Midbrain (tissue), 1 donor: ENCODE measurements around the gene CCN5.

Experiments
- DNase-seq: peaks from one replicate; lab custom pipeline; 2025; lab: John Stamatoyannopoulos, UW

Gene CCN5

GRCh38 chr20:44737116-44737515 lies 21.9 kb downstream of the CCN5 start:
- DNase-seq = no peak

DNA sequence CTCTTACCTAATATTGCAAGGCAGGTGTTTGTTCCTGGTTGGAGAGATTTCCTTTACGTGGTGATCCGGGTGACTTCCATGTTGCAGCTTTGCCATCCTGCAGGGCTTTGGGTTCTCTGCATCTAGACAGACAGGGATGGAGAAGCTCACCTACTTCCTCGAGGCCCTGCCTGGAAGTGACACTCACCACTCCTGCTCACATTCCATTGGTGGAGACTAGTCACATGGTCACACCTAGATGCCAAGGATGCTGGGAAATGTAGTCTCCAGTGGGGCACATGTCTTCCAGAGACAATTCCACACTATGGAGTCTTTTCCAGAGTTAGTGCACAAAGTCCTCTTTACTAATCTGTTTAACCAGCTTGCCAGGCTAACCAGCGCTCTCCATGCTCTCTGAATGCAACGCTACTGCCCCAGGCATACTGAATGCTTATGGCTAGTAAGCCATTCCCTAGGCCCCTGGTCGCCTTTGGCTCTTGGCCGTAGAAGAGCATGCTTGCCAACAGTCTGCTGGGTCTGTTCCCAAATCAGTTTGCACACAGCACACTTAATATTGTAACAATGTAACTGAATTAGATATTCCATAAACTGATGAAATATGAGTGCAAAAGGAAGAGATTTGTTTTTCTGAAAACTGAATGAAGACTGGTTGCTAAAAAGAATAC lies 23.8 kb downstream of the CCN5 start:
- DNase-seq = peak; percentile 80

- DNase-seq = no peak
These were observed 24.8 kb downstream of the CCN5 start for GRCh38 chr20:44739942-44740341.

GRCh38 chr20:44742304-44743079 lies 27.3 kb downstream of the CCN5 start:
- no peak for DNase-seq

- DNase-seq = no peak
These were observed 28.0 kb downstream of the CCN5 start for GRCh38 chr20:44743080-44743701.

- no peak for DNase-seq
These were observed 28.9 kb downstream of the CCN5 start for GRCh38 chr20:44743916-44744655.

DNA sequence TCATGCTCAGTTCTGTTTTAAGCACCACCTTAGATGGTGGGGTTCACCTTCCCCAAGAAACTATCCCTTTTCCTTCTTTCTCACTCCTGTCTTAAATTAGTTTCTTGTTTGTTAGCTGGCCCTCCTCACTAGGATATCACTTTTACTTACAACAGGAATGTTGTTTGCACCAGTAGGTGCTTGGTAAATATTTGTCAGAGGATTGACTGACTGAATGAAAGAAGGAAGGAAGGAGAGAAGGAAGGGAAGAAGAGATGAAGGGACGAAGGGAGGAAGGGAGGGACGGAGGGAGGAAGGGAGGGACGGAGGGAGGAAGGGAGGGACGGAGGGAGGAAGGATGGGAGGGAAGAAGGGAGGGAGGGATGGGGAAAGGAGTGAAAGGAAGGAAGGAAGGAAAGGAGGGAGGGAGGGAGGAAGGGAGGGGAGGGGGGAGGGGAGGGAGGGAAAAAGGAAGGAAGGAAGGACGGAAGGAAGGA lies 30.0 kb downstream of the CCN5 start:
- no peak for DNase-seq

GRCh38 chr20:44745598-44746366 lies 30.6 kb downstream of the CCN5 start, which contains the start of gene KCNK15:
KCNK15 (plus strand) TSS chr20:44745865; CDS start chr20:44745911, 46 bp downstream.
- no peak for DNase-seq

DNA sequence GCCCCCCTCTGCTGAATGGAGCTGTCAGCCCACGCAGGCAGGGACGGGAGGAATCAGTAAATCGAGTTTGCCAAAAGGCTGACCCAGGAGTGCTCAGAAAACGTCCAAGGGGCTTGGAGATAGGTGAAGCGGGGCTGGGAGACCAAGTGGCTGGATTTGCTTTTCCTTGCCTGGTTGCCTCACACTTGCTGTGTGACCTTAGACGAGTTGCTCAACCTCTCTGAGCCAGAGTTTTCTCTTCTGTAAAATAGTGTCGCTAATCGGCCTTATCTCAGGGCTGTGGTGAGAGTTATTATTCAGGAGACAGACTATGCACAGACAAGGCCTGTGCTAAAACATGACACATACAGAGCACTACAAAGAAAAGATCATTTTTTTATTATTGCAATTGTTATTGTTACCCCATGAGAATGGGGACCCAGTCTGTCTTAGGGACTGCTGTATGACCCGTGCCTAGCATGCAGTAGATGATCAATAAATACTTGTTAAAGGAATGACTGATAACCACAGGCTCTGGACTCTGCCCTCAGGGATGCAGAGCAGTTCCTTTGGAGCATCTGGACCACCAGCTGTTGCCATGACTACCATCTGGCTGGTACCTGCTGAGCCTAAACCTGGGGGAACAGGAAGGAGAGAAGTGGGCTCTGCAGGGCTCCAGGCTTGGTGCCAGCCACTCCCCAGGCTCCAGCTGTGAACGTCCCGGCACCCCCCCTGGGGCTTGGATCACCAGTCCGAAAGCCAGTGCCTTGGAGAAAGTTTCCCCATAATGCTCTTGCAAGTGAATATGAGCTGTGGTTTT lies 31.4 kb downstream of the CCN5 start:
- no peak for DNase-seq

DNA sequence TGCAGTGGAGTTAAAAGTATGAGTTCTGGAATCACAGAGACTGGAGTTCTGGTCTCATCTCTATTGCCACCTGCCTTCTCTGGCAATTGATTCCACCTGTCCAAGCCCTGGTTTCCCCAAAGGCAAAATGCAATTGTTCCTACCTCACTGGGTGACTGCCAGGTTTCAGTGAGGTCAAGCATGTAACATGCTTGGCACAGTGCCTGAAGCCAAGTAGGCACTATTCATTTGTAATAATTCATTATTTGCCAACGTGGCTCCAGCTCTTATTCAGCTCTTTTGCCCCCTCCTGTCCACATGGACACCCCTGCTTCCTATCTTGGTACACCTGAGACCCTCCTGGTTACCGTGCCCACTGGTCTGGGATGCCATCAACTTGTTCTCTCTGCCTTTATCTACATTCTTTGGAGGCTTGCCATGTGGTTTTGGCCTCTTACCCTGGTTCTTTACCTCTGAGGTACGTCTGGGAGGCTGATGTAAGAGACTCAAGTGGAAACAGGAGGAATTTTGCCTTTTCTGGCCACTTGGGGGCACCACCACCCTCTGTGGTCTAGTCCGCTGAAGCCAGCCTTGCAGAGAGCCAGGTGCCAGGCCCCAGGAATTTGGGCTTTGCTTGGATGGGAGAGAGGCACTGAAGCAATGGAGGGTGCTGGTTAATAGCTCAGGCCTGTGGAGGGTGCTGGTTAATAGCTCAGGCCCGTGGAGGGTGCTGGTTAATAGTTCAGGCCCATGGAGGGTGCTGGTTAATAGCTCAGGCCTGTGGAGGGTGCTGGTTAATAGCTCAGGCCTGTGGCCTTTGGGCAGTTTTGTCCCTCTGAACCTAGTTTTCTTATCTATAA lies 32.2 kb downstream of the CCN5 start:
- DNase-seq = peak; percentile 62

DNA sequence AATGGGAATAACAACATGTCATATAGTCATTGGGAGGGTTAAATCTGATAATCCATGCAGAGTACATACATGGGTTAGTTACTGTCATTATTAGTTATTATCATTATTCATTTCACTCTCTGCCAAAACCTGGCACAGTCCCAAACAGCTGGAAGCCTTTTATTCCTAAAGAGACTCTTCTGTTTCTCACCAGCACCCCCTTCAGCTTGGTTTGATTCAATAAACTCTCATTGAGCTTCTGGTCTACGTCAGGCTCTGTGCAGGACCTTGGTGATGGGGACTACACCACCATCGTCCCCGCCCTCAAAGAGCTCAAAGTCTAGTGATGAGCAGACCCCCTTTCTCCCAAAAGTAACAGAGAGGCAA lies 32.8 kb downstream of the CCN5 start:
- peak; percentile 2 for DNase-seq

DNA sequence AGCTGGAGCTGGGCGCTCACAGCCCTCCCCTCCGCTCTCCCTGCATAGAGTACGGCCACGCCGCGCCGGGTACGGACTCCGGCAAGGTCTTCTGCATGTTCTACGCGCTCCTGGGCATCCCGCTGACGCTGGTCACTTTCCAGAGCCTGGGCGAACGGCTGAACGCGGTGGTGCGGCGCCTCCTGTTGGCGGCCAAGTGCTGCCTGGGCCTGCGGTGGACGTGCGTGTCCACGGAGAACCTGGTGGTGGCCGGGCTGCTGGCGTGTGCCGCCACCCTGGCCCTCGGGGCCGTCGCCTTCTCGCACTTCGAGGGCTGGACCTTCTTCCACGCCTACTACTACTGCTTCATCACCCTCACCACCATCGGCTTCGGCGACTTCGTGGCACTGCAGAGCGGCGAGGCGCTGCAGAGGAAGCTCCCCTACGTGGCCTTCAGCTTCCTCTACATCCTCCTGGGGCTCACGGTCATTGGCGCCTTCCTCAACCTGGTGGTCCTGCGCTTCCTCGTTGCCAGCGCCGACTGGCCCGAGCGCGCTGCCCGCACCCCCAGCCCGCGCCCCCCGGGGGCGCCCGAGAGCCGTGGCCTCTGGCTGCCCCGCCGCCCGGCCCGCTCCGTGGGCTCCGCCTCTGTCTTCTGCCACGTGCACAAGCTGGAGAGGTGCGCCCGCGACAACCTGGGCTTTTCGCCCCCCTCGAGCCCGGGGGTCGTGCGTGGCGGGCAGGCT lies 35.1 kb downstream of the CCN5 start:
- DNase-seq = no peak

- DNase-seq = no peak
These were observed 37.1 kb downstream of the CCN5 start for GRCh38 chr20:44752099-44752931.

GRCh38 chr20:44754554-44754953 lies 39.4 kb downstream of the CCN5 start:
- no peak for DNase-seq

DNA sequence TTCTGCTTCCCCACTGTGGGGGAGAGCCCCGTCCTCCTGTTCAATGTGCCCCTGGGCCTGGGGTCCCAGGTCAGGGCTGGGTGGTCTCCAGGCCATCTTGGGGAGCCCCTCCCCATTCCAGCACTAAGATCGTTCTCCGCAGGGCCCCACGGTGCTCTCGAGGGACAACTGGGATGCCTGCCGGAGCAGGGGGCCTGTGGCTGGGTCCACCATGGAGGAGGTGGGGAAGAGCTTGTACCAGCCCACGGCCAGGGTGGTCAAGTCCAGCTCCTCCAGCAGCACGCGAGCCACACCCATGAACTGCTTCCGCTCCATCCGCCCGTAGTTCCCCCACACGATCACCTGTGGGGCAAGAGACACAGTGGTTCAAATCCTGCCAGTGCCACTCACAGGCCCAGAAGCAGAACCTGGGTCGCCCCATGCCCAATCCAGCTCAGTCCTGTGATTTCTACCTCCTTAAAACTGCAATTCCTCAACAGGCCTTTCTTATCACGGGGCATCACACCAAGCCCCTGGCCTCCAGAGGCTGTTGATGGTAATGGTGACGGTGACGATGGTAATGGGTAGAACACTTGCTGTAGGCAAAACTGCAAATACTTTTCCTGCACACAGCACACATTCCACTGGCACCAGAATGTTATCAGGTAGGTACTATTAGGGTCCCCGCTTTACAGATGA lies 41.0 kb downstream of the CCN5 start:
- DNase-seq = no peak

GRCh38 chr20:44756956-44757355 lies 41.8 kb downstream of the CCN5 start:
- no peak for DNase-seq
